HG03066 (cell line): ENCODE results near the gene DGKQ.
"Not testable (repeated sequence)": the region's sequence is repeated elsewhere in the genome, so short reads cannot be mapped to it uniquely, and the experiment has no call there.

Experiments
- ATAC-seq: cut with Tn5 transposase; IDR thresholded peaks from one replicate; pipeline ENCODE4 v1.9.1; 2021; ENCODE audit warnings: low read depth; ENCODE audit not compliant: unreplicated experiment

DGKQ gene

GRCh38 chr4:952881-953573 lies 20.3 kb downstream of the DGKQ start:
- no peak for ATAC-seq

- ATAC-seq, result no peak
Observed at GRCh38 chr4:951594-952468, 21.5 kb downstream of the DGKQ start.

GRCh38 chr4:951186-951585 lies 22.2 kb downstream of the DGKQ start:
- no peak for ATAC-seq

GRCh38 chr4:950136-951020 lies 23.0 kb downstream of the DGKQ start:
- no peak for ATAC-seq

- ATAC-seq, result no peak
Observed at GRCh38 chr4:949656-950055, 23.7 kb downstream of the DGKQ start.

GRCh38 chr4:948936-949300 lies 24.5 kb downstream of the DGKQ start:
- ATAC-seq, result no peak

- no peak for ATAC-seq
Observed at GRCh38 chr4:948101-948935, 25.1 kb downstream of the DGKQ start.

- ATAC-seq, result no peak
Observed at GRCh38 chr4:947491-947971, 25.8 kb downstream of the DGKQ start.

- ATAC-seq, result no peak
Observed at GRCh38 chr4:946517-947471, 26.6 kb downstream of the DGKQ start.

GRCh38 chr4:946103-946450 lies 27.3 kb downstream of the DGKQ start:
- no peak for ATAC-seq

- no peak for ATAC-seq
Observed at GRCh38 chr4:945274-946102, 27.9 kb downstream of the DGKQ start.

GRCh38 chr4:939508-939907 lies 33.9 kb downstream of the DGKQ start:
- not testable (repeated sequence) for ATAC-seq

GRCh38 chr4:932713-933070 lies 40.7 kb downstream of the DGKQ start:
- no peak for ATAC-seq

- ATAC-seq, result peak; percentile 70
Observed at GRCh38 chr4:931960-932712, 41.2 kb downstream of the DGKQ start, which contains the start of the genes GAK and TMEM175. Gene GAK, minus strand, starts transcription at chr4:932316. Its CDS starts 129 bp downstream, at chr4:932187. Gene TMEM175, plus strand, starts transcription at chr4:932460. Its CDS starts 15,280 bp downstream, at chr4:947740.

- no peak for ATAC-seq
Observed at GRCh38 chr4:931194-931959, 42.0 kb downstream of the DGKQ start.

GRCh38 chr4:930827-931193 lies 42.6 kb downstream of the DGKQ start:
- no peak for ATAC-seq
